ENCODE measurements around the gene BMP6.
"Not testable (repeated sequence)": the region's sequence is repeated elsewhere in the genome, so short reads cannot be mapped to it uniquely, and the experiment has no call there.

The BMP6 gene

DNA sequence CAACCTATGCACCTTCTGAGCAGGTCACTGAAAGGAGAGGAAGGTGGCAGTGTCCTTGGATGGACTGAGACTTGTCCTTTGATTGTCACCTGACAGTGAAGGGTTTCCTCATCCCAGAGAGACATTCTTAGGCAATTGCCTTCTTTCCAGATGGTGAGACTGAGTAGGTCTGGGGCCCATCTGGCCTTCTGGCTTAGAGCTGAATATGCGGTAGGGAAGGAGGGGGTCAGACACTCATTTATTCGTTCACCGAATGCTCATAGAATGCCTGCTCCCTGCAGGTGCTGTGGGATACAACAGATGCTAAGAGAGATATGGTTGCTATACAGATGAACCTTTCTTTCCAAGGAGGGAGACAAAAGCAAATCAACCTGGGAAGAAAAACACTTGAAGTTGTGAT is 76.8 kb downstream of the BMP6 start:
- no peak for DNase-seq

DNA sequence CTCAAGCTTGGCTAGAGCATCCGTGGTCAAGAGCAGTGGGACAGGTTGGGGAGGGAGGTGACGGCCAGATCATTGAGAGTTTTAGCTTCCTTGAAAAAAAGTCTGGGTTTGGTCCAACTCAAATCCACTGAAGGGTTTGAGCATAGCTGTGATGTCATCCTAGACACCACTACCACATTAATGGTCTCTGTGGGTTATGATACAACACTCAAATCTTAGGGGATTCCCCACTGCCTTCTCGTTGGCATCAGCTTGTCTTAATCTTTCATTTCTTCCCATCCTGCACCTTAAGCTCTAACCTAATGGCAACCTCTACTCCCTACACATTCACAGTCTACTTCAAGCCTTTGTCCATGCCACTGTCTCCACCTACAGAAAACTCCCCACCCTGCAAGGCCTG is 77.3 kb downstream of the BMP6 start:
- DNase-seq, result no peak

DNA sequence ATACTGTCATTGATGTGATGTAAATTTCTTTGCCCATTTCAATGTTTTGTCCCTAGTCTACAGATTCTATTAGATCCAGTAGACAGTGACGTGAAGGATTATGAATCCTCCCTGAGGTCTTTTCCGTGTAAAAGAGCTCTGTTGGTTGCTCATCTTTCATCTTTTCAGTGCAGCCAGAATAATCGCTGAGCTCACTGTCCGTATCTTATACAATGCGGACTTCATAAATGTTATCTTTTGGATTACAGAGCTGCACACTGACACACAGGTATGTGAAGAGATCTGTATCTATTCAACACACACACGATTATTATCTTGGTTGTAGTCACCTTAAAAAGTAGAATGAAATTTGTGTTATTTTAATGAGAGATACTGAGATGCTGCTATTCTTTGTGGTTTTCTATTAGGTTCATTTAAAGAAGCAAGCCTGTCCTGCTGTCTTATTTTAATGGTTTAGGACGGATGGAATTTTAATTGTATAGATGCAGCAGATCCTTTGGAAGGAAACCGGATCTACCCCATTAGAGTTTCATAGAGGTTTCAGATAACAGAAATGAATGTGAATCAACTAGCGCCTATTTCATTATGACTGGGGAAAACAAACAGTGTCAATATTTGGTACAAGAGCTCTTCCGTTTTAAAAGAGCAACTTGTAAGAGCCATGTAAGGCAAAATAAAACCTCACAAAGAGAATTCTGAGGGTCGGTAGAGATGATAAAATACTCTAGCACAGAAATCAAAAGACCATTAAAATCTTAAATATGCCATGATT is 79.4 kb downstream of the BMP6 start:
- peak; percentile 52 for DNase-seq

DNA sequence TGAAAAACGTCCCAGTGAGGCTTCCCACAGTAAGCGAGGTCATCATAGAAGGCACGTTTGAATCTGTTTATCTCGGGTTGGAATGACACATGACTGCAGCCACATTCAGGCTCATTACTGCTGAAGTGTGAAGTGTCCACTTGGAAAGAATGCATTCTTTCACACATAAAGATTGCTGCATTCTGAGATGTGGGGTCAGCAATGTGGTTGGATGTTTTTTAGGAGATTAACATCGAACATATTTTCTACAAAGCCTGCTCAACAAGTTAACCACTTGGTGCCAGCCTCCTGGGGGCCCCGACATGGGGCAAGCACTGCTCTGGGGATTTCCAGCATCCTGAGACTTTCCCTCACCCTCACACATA is 79.9 kb downstream of the BMP6 start:
- DNase-seq, result no peak

DNA sequence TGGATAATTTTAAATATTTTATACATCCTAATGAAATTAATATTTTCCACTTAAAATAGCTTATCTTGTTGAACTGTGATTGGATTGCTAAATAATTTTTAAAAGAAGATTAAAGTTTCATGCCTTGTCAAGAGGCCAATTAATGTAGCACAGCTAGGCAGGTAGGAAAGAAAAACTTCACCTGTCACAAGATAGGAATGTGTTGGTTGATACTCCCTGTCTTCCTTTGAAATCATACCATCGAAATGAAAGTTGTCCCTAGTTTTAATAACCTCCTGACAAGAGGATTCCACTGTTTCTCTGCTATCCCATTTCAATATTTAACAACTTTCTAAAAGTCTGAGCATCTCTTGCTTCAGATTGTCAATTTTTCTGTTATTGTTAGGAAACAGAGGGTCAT is 80.8 kb downstream of the BMP6 start:
- no peak for DNase-seq

DNA sequence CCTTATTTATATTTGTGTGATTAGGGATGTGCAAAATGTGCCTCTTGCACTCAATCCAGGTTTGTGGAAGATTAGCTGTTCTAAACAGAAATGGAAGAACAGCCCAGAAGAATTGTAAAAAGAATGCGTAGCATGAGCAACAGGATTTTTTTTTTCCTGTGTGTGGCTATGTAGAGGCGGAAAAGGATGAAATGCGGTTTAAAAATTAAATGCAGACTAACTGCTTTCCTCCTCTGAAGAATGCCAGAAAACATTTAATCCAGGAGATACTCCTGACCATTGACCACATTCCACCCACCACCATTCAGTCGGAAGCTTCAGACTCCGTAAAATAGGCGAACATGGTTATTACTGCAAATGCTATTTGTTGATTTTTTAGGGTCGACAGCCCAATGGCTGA is 83.4 kb downstream of the BMP6 start:
- DNase-seq, result no peak

DNA sequence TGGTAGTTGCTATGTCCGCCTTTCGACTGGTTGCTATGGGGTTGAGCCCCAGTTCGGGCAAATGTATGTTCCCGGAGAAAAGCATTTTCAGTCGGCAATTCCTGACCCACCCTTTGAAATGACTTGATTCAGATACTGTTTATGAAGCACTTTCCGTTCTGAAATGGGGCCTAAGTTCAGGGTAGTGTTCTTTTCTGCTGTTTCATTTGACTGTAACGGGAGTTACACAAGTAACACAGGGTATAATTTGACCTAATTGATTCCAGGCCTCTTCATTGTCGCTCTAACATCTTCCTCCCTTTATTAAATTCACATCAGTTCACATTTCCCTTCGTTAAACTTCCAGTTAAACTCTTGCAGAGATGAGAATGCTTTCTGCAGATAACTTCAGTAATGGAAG is 85.5 kb downstream of the BMP6 start:
- DNase-seq, result no peak

DNA sequence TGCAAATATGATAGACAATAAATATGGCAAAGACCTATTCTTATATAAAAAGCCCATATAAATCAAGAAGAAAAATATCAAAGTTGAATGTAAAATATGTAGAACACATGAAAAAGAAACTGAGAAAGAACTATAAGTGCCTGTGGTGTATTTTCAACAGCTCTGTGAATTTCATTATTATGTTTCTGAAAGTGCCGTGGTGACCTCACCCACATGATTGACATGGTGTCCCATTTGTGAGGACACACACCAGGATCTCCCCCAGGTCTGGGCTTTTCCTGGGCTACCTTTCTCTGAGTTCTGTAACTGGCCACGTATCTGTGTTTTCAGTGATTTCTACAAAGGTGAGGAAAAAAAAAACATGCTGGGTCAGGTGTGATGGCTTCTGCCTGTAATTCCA is 86.7 kb downstream of the BMP6 start:
- no peak for DNase-seq

DNA sequence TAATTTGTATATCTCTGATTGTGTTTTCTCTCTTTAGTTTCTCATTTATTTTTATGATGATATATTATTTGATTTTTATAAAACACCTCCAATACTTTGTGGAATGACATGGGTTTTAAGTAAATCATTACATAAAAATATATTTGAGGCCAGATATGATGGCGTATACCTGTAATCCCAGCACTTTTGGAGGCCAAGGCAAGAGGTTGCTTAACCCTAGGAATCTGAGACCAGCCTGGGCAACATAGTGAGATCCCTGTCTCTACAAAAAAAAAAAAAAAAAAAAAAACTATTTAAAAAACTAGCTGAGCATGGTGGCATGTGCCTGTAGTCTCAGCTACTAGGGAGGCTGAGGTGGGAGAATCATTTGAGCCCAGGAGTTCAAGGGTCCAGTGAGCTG is 87.3 kb downstream of the BMP6 start:
- no peak for DNase-seq

DNA sequence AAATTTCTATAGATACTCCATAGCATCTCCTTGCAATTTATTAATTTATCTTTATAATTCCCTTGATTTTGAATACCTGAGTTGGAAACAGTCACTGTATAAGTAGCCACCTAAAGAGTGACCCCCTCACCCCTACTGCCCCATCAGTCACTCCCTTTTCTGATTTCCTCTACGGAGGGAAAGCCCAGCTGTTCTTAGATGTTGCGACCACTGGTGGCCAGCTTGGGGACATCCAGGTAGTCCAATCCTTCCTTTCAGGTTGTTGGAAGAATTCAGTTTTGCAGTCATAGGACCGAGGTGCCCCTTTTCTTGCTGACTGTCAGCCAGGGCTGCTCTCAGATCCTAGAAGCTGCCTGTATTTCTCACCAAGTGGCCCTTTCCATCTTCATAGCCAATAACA is 87.8 kb downstream of the BMP6 start:
- no peak for DNase-seq

DNA sequence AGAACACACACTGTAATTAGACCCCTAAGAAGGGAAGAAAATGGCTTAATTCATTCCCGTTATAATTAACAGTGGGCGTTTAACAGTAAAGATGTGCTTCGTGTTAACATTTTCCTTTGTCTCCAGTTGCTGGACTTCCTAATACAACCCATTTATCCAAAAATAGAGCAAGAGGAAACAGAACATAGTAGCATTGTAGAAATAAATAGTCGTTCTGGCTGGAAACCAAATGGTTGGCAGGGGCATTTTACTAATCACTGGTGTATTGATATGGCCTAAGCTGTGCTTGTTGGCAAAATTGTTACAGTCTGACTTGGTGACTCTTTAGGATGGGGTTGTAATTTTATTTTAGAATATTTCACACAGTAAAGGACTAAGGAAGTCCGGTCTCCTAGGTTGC is 89.8 kb downstream of the BMP6 start:
- no peak for DNase-seq

DNA sequence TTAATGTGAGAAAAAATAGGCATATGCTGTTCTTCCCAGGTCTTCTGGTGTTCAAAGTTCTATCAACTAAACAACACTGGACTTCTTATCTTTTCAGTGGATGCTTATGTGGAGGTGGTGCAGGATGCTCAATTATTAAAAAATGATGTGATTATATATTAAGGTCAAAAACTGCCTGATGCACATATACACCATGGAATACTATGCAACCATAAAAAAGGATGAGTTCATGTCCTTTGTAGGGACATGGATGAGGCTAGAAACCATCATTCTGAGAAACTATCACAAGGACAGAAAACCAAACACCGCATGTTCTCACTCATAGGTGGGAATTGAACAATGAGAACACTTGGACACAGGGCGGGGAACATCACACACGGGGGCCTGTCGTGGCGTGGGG is 91.3 kb downstream of the BMP6 start:
- DNase-seq, result not testable (repeated sequence)

DNA sequence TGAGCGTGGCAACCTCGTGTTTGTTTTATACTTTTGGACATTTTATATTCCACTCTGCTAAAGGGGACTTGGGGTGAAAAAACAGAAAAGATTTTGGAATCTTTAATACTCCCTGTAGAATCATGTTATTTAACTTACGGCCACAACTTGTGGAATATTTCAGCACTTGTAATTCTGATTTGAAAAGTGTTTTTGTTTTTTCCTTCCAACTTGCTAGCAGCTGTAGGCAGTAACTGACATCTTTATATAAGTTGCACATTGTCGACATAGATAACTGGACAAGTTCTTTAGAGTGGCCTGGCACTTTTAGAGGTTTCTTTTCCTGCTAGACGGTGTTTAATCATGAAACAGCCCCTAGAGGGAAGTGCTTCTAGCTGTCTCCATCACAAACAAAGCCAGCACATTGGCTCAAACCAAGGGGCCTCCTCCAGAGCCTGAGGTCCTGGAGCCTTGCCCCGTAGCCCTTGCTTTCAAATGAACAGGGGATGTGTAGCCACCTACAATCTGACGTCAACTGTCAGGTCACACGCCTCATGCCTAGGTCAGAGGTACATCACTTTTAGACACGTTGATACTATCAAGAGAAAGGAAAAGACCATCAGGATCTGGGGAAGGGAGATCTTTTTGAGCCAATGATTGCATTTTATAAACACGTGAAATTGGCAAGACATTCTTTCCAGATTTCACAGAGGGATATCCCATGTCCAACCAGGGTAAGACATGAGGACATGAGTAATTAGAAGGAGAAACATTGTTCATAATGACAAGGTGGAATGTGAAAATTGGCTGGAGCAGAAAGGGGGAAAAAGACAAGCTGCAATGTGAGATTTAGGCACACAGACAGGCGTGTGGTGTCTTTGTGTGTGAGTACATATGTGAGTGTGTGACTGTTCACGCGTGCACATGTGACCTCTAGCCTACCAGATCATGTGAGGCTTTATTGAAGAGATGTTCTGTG is 92.6 kb downstream of the BMP6 start:
- DNase-seq, result no peak

DNA sequence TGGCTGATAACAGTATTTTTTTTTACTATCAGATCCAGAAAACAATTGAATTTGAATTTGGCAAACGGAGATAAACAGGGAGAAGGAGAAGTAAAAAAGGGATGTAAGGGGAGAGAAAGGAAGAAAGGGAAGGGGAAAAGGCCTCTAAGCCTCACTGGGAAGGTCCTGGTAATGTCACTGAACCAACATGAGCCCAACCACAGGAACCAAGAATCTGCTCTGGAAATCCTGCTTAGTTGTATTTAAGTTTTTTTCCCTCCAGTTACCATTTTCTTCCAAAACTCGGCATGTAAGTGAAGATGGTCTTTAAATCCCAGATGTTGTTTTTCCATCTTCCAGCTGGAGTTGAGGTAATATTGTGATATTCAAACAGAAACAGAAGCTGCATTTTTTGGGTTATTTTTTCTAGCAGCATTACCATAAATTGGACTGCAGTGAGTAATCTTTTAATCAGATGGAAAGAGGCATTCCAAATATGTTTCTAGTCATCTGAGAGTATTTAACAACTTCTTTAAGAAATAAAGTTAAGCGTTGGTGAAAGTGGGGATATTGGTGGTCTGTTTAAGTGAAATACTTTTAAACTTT is 93.6 kb downstream of the BMP6 start:
- DNase-seq, result no peak

DNA sequence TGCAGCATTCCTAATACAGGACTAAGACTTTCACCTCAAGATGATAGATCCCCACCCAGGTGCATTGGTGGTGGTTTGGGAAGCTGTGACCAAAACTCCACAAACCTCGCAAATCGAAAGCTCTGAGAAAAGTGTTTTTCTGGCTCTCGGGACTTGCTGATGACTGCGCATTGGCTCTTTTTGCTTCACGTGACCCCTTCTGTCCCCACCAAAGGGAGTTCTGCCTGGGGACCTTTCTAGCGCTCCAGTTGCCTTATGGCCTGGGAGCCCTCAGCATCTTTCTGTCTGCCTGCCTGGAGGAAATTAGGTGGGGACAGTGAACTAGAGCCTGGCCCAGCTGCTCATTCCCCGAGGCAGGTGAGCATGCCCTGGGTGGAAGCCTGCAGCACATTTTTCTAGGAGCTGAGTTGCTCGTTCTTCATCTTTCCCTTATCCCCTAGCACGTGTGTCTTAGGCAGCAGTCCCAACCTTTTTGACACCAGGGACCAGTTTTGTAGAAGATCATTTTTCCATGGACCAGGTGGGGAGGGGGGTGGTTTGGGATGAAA is 94.5 kb downstream of the BMP6 start:
- DNase-seq, result no peak

DNA sequence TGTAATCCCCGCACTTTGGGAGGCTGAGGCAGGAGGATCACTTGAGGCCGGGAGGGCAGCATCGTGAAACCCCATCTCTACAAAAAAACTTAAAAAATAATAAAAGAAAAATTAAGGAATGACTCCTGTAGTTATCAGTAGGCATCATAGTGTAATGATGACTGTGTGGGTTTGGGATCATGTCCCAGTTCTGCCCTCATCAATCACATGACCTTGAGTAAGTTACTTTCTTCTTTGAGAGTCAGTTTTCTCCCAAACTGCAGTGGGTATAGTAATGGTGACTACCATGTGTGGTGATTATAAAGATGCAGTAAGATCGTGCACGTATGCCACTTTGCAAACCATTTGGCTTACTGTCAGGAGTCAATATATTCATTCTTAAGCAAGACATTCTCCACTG is 95.5 kb downstream of the BMP6 start:
- no peak for DNase-seq

DNA sequence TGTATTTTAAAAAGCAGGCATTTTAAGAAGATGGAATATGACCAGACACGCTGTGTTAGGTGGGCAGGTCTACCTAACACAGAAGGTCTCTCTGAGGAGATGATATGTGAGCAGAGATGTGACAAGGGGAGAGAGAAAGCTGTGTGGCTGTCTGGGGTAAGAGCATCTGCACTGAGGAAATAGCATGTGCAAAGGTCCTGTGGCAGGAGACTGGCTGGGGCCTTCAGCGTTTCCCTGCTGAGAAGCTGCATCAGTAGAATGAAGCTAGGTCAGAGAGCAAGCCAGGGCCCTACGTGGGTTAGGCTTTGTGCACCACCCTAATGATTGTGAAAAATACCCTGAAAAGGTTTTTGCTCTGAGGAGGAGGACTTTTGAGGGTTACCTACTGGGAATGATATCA is 97.7 kb downstream of the BMP6 start:
- no peak for DNase-seq

DNA sequence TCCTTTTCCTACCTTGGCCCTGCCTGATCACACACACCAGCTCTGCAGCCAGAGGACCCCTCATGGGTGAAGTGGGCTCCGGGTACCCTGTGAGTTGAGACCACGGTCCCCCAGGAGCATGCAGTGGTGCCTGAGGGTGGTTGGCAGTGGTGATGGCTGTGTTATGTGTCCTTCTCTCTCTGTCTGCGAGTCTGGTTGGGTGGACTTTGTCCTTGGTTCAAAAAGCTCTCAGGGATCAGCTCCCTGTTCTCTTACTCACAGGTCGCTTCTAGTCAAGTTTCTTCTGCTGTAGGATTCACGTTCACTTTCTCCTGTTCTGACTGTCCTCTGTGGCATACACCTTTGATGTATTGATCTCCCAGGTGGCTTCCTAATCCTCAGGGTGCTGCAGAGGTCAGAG is 100.1 kb downstream of the BMP6 start:
- DNase-seq, result no peak

DNA sequence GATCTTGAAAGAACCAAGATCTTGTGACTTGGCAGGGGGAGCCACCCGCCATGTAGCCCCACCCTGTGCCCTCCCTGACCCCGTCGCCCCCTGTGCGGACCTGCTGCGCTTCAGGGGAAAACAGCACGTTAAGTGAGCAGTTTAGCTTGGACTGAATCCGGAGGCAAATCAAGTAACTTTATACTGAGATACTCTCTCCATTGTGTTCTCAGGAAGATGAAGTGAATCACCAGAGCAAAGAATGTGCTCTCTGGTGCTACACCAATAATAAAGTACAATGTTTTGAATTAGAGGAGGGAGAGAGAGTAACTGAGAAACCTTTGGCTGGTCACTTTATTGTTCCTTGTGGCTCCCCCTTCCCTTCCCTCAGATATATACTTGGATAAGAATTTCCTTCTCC is 101.2 kb downstream of the BMP6 start:
- no peak for DNase-seq

DNA sequence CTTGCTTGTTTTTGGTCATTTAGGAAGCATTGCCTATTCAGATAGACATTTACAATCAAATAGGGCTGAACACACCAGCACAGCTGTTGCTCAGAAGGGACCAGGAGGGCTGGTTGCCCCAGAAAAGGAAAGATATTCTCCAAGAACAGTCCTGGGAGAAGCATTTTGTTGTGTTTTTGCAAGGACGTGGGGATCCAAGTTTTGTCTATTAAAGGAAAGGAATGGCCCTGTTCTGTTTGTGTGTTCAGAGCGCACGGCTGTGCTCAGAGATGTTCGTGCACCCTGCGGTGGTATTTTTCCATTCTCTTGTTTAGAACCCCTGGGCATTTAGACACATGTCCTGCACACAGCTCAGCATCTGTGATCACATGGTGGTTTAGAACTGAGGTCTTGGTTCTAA is 102.2 kb downstream of the BMP6 start:
- no peak for DNase-seq

DNA sequence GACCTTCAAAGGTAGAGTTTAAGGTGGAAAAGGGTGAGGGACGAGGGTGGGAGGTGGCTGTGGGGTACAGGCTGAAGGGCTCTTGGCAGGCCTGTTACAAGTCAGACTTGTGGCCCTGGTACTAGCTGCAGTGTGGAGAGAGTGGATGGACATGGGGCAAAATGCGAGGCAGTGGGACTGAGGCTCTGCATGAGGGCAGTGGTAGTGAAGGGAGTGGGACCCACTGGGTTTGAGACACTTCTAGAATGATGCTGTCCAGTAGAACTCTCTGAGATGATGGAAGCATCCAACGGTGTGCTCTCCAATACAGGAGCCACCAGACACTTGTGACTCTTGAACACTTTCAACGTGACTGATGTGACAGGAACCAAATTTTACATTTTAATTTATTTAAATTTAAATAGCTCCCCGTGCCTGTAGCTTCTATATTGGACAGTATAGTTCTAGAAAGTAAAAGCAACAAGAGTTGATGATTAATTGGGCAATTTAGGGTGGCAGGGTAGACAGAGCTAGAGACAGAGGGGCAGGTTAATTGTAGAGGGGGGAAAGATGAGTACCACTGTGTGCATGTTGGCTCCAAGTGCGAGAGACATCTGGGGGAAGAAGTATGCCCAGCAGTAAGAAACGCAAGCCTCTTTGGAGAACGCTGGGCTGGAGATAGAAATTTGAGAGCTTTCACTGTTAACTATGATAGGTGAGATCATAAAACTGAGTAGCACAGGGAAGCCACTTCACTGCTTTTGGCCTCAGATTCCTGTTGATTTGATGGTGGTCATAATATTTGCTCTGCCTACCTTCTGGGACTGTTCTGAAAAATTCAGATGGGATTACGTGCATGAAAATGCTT is 107.2 kb downstream of the BMP6 start:
- no peak for DNase-seq

DNA sequence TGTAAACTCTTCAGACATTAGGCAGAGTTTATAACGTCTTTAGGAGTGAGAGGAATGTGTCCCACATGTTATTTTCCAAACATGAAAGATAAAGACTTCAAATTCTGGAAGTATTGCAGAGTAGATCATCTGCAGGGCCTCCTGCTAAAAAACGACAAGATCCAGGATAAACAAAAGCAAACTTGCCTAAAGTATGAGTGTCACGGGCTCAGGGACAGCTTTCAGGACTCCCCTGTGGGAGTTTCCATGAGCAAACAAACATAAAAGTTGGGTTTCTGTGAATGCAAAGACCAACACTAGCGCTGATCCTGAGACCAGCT is 107.8 kb downstream of the BMP6 start:
- DNase-seq, result no peak

Measured in retina (tissue), 1 donor.